HG03457 (cell line): ENCODE measurements around the gene RGS19.

Experiments used
- ATAC-seq: cut with Tn5 transposase; IDR thresholded peaks from one replicate; pipeline ENCODE4 v1.9.1; 2021; ENCODE audit warnings: moderate number of reproducible peaks; ENCODE audit not compliant: unreplicated experiment

The RGS19 gene

DNA sequence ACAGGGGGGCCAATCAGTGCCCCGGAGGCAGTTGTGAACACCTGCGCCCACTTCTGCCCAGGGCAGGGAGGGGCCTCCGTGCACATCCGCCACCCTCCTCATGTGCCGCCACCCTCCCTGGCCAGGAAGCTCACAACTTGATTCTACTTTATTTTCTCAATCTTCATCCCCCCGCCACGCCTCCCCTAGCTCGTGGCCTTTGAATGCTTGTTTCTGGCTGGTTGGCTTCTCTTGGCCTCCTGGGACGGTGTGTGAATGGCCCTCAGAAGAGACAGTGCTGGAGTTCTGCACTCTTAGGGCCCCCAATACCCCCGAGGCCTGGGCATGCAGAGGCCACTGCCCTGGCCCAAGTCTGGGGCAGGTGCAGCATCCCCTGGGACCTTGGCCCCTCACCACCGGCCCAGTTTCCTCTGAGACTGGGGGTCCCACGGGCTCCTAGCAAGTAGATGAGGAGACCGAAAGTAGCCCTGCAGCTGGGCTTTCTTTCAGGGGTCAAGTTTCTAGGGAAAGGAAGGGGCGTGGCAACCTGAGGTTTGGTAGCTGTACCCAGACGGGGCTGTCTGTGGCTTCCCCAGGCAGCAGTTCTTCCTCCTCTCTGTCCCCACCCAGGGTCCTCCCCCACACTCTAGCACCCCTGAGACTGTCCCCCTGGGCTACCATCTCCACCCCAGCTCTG, 1.3 kb downstream of the RGS19 start:
- no peak for ATAC-seq

DNA sequence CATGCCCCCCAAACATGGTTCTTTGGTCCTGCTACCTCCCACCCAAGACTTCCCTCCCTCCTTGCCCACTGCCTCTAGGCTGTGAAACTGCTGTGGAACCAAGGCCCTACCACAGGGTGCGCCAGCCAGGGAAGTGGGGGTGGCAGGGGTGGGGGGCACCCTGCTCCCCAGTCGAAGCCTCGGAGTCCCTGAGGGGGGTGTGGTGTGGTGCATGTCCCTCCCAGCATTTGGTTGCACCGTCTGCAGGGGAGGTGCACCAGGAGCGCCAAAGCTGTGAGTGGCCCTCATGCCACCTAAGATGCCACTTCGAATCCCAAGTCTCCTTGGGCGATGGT, 1.8 kb downstream of the RGS19 start:
- no peak for ATAC-seq

DNA sequence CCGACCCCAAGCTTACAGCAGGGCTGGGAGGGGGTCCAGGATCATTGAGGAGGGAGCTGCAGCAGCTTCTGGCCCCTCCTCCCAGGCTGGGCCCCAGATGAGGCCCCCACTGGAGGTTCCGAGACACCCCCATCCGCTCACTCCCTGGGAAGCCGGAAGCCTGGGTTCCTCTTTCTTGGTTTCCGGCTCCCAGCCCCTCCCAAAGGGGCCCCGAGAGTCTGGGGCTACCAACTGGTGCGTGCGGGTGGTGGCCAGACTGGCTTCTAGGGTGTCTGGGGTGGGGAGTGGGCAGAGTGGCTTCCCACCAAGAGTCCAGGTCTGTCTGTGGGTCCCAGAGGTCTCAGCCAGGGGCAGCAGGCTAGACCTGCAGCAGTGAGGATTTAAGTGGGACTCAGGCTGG, 2.2 kb downstream of the RGS19 start:
- ATAC-seq, result no peak

DNA sequence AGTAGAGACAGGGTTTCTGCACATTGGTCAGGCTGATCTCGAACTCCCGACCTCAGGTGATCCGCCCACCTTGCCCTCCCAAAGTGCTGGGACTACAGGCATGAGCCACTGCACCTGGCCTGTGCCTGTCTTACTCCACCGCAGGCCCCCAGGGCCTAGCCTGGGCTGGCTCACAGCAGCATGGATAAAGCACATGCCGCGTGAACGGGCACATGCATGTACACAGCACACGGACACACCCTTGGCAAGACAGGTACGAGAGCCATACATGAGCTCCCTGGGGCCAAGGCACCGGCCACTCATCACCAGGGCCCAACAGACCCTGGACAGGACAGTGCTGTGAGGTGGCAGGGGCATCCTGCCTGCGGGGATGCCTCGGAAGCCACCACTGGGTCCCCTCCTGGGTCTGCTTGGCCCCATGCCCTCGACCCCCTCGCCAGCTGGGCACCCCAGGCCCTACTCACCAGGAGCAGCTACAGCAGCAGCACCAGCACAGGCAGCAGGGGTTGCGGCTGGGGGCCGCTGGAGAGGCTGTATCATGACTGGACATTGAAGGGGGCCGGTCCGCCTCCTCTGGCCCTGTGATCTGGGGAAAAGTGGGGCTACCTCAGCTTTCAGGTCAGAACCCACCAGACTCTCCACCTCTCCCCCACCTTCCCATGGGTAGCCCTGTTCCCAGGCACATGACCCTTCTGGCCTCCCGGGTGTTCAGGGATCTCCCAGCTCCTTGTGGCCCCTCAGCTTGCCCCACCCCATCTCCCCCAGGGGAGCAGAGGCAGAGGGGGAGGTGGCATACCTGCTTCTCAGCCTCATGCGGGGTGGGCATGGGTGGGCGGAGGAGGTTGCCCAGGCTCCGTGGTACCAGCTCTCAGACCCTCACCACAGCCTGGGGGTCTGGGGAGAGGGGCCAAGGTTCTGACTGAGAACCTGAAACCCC, 3.0 kb downstream of the RGS19 start:
- no peak for ATAC-seq

DNA sequence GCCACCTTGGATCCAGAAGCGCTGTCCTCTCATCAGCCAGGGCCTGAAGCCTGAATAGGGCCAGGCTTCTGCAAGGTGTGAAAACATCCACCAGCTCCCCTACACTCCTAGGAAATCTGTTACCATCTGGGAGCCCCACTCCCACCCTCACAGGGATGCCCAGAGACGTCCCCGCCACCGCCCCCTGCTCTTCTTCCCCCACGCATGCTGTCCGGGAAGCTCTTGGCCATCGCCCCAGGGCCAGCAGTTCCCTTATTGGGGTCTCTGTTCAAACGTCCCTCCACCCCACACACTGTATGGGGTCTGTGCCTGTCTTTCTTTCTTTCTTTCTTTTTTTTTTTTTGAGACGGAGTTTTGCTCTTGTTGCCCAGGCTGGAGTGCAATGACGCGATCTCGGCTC, 3.8 kb downstream of the RGS19 start:
- no peak for ATAC-seq

DNA sequence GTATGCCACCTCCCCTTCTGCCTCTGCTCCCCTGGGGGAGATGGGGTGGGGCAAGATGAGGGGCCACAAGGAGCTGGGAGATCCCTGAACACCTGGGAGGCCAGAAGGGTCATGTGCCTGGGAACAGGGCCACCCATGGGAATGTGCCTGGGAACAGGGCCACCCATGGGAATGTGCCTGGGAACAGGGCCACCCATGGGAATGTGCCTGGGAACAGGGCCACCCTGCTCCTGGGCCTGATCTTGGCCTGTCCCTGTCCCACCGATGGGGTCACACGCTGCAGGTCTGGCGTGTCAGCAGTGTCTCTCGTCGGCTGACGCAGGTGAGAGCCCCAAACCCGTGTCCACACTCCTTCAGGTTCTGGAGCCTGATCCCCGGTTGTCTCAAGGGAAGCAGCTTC, 4.4 kb downstream of the RGS19 start:
- ATAC-seq, result no peak

DNA sequence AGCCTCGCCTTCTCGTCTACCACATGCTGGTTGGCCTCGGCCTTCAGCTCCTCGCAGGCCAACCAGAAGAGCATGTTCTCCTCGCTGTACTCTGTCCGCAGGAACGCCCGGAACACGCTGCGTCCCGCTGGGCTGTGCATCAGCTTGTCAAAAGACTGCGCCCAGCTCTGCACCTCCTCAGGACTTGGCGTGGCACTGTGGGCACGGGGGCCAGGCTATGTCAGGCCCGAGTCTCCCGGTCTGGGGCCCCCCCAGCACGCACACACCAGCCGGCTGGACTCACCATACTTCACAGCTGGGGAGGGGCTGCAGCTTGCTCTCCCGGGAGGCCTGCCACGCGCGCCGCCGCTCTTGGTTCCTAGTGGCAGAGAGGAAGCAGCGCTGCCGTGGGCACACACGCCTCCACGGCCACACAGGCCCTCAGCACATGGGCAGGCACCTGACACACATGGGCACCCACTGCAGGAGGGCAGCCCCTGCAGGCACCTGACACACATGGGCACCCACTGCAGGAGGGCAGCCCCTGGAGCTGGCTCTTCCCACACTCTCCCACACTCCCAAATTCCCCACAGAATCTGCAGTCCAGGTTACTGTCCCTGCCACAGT, 5.0 kb downstream of the RGS19 start:
- no peak for ATAC-seq

DNA sequence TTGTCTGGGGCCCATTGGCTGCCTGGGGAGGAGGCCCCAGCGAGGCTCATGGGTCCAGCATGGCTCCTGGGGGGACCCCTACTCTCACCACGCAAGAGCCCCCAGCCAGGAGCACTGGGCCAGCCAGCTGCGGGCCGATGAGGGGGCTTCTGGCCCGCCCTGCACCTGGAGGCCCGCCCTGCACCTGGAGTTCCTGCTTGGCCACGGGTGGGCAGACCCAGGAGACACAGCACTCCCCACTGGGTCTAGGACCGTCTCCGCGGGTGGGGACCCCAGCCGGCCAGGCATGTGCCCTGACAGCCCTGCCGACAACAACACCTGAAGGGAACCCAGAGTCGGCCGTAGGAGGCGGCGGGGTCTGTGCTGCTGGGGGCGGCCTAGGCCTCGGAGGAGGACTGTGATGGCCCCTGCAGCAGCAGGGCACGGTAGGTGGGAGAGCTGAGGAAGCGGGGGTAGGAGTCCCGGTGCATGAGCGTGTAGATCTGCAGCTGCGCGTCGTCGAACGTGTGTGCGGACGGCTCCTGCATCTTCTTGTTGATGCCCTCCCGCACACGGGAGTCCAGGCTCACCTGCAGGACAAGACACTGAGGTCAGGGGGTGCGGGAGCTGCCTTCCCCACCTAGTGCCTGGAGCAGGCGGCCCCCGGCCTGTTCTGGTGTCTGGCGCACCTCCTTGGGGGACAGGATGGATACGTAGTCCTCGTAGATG, 5.7 kb downstream of the RGS19 start:
- no peak for ATAC-seq

DNA sequence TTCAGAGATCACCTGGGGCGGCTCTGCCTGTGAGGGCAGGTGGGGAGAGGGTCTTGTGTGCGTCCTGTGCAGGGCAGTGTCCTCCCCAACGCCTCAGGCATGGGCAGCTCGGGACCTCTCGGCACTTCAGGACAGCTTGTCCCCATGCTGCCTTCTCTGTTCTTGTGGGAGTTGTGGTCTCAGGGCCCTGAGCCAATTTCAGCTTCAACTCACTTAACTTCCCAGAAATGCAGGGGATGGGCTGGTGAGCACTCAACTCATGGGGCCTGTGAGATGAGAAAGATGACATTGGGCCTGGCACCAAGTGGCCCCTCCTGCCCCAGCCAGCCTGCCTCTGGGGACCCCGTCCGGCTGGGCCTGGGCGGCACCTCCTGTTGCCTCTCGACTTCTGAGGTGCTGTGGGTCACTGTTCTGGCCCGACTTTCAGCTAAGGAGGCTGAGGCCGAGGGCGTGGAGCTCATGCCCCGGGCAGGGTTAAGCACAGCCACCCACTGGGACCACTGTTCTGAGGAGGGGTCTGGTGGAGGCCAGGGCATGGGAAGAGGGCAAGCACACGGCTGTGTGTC, 6.7 kb downstream of the RGS19 start:
- ATAC-seq, result no peak

DNA sequence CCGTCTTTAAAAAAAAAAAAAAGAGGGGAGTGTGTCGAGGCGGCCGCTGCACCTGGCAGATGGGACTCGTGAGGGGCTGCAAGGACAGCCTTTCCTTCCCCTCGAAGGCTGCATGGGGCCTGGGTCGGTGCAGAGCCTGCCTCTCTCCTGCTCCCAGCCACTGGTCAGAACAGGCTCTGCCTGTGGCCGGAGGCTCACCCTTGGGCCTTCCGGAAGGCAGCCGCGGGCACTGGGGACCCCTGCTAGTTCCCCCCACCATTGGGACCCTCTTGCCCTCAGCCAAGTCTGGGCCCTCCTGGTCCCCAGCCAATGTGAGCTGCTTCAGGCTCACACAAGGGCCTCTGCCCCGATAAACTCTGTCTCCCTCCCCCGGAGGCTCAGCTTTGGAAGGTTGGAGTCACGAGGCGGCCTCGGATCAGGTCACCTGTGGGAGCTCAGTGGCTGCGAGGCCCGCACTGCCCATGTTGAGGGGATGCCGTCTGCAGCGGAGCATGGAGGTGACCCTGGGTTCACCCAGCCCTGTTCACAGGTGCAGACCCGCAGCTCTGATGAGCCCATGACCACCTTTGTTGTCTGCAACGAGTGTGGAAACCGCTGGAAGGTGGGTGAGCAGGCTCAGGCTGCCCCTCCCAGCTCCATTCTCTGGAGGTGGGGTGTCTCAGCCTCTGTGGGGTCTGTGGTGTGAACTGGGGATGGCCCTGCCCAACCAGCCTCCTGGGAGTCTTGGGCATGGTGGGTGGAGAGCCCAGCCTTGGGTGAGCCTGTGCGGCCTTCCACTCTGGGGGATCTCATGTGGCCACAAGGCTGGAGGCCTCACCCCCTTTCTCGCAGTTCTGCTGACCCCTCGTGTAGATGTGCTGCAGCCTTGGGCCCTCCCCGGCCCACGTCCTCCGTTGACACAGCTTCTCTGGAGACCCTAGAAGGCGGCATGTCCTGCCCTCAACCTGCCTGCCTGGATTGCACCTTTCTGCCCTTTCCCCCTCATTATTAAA, 7.7 kb downstream of the RGS19 start:
- no peak for ATAC-seq

DNA sequence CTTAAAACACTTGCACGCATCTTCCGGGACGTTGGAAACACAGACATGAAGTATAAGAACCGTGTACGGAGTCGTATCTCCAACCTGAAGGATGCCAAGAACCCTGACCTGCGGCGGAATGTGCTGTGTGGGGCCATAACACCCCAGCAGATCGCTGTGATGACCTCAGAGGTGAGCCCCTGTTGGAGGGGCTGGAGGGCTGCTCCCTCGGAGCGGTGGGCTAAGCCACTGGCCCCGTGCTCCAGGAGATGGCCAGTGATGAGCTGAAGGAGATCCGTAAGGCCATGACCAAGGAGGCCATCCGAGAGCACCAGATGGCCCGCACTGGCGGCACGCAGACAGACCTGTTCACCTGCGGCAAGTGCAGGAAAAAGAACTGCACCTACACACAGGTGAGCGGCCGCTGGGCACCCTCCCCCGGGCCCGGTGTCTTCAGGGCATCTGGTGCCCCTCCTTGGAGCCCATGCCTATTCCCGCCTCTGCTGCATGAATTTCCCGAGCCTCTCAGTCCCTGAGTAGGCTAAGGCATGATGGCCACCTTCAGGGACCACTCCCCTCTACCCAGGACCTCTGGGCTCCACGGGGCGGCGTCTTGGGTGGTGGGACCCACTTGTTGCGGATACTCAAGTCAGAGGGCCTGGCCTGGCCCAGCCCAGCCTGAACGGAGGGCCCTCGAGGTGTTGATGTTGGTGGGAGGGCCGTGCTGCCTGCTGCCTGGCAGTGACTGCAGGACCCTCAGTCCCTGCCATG, 8.9 kb downstream of the RGS19 start:
- ATAC-seq, result no peak

DNA sequence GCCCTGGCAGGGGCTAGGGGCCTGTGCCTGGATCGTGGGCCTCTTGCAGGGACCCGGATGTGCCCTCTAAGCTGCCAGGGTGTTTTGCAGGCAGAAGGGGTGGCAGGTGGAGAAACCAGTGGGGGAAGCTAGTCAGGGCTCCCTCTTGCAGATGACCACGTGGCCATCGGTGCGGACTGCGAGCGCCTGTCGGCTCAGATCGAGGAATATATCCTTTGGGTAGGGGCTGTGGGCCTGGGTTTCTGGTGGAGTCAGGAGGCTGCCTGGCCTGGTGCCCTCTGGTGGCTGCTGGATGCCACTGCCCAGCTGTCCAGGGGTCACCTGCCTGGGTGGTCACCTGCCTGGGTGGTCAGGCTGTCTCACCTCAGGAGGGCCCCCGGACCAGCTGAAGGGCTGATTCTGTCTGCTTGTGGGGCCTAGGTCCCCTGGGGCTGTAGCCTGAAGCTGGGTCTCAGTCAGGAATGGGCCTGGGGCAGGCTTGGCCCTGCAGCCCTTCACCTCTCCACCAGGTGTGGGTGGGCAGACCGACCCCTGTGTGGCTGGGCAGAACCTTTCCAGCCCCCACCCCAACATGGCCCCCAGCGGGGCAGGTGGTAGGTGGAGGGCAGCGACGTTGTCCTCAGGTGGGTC, 9.6 kb downstream of the RGS19 start:
- no peak for ATAC-seq

DNA sequence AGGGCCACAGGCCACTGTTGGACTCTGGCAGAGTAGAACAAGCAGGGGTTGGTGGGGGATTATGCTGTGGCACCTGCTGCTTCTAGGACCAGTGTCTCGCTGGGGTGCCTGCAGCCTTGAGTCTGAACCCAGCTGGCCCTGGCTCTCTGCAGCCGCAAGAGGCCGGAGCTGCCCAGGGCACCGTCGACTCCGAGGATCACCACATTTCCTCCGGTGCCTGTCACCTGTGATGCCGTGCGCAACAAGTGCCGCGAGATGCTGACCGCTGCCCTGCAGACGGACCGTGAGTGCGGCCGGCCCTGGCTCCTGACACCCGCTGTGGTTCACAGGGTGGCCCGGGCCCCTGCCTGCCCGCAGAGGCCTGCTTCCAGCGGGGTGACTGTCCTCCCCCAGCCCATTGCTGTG, 10.1 kb downstream of the RGS19 start:
- no peak for ATAC-seq

DNA sequence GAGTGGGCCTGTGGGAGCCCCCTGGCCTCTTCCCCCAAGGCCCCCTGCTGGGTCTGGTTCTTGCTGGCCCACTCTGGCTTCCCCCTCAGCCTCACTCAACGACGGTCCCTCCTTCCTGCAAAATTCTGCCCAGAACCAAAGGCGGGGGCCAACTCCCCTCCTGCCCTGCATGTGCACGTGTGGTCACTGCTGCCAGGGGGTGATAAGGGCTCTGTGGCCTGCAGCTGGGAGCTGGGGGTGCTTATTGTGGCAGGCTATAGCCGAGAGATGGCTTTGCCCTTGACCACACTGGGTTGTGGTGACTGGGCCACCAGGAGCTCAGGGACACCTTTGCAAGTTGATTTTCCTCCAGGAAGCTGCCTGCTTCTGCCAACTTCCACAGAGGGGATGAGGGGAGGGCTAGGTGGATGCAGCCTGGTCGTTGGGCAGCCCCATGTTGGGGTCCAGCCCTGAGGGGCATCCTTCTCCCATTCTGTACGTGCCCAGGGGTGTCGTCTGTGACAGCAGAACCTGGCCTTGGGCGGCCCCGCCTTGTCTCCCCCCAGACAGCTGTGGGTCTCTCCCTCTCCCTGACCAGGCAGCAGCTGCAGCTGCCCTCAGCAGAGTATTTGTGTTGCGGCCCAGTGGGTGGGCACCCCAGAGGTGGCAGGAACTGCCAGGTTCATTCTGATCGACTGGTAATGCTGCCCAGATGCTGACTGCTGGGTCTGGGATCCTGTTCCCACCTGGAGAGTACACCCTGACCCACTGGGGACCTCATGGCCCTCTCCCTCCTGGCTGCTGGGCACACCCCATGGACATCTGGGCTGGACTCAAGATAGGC, 10.7 kb downstream of the RGS19 start:
- no peak for ATAC-seq

DNA sequence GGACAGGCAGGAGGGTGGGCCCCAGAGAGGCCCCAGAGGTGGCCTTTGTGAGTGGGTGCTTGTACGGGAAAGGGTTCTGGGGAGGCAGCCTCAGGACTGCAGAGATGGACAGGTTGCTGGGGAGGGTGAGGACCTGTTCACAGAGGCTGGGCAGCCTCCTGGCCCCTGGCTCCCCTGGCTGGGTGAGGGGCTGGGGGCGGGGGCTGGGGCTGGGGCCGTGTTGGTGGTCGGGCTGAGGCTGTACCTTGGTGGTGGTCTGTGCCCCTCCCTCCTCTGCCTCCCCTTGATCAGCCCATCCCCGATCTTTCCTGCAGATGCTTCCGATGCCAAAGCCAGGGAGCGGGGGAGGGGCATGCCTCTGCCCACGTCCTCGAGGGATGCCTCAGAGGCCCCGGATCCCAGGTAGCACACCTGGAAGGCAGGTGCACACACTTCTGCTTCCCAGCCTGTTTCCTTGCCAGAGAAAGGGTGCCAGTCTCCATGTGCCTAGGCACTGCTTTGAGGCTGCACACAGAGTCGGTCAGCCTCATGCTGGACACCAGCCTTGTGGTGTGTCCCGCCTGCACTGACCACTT, 11.5 kb downstream of the RGS19 start:
- no peak for ATAC-seq

DNA sequence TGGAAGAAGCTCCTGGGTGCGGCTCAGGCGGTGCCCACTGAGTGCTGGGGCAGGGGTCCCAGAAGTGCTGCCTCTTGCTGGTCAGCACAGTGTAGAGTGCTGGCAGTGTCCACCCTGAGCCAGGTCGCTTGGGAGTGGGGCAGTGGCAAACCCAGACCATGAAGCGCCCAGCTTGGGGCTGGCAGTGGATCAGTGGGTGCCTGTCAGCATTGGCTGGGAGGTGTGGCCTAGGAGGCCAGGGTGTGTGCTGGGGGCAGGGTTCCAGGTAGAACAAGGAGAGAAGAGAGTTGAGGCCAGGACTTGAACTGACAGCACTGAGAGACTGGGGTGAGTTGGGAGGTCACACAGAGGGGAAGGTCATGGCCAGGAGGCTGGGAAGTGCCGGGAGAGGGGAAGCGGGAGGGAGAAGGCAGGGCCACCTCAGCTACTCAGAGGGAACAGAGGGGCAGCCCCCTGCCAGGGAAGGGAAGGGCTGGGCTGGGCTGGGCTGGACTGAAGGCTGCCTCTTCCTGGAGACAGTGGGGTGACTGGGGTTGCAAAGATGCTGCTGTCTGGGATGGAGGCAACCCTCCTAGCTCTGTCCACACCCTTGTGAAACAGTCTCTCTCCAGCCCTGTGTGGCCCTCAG, 12.2 kb downstream of the RGS19 start:
- ATAC-seq, result no peak

DNA sequence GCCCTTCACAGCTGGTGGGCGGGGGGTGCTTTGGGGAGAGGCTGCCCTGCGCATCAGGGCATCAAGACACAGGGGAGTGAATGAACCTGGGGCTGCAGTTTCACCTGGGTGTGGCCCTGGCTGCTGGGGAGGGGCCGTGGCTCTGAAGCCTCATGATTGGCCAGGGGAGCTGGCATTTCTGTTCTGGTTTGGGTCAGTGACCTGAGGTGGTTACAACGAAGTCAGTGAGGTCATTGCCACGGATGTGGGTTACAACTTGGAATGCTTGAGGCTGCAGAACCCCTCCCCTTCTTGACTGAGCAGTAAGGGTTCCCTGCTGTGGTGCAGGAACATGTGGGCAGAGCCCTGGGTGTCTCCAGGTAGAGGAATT, 13.4 kb downstream of the RGS19 start:
- peak; percentile 50 for ATAC-seq
